B cell (primary cell): Measurements from ENCODE around the gene LRIG1. TPM values are rescaled to one million over a fixed set of nuclear protein-coding genes. Genes with fewer than 3 reads are reported as not detected.

Experiments used
- ATAC-seq: fragments of 200-7000 bp; cut with Tn5 transposase; one replicate; pipeline ENCODE4 v1.10.0; 2021; ENCODE audit warnings: low read depth, mild to moderate bottlenecking, moderate number of reproducible peaks, moderate library complexity
- CTCF ChIA-PET: fragments of 350-600 bp; sonication (Branson Sonifier 250); formaldehyde crosslinking; loops from one replicate; lab custom pipeline; 2021; ENCODE audit warnings: antibody characterized with exemption, inconsistent platforms; lab: Charles Lee
- POLR2A ChIA-PET: fragments of 350-600 bp; sonication (Branson Sonifier 250); formaldehyde crosslinking; loops from one replicate; lab custom pipeline; 2021; ENCODE audit warnings: antibody characterized with exemption; lab: Charles Lee
- DNase-seq: peaks from one replicate; pipeline ENCODE4 v3.0.0; 2013
- H2AFZ ChIP-seq: 2 replicates; pipeline ENCODE4 v1.6.1; 2012; ENCODE audit warnings: mild to moderate bottlenecking, low read depth, low read length; ENCODE audit not compliant: insufficient read depth, poor library complexity, severe bottlenecking
- H3K27ac ChIP-seq, 2 donors: 1 replicate in 1 of 2; 2 replicates in 1 of 2; pipeline ENCODE4 v1.5.1; 2012 to 2013; ENCODE audit warnings: low read length in 2 of 2, mild to moderate bottlenecking in 2 of 2, moderate library complexity in 1 of 2
- H3K27me3 ChIP-seq, 4 experiments: fragments of 200-600 bp in 1 of 4; sonication (generic) in 1 of 4; replicated peaks in 1 of 4; 1 replicate in 2 of 4; 2 replicates in 2 of 4; pipeline versions ENCODE4 v1.6.1 to v1.7.0; 2013 to 2016; ENCODE audit warnings: low read length in 3 of 4, mild to moderate bottlenecking in 2 of 4, mixed read lengths in 1 of 4, moderate library complexity in 1 of 4; ENCODE audit not compliant: insufficient read depth in 4 of 4, control insufficient read depth in 3 of 4; ENCODE audit errors: control extremely low read depth in 1 of 4
- H3K36me3 ChIP-seq, 2 experiments: replicated peaks in 1 of 2; 1 replicate in 1 of 2; 2 replicates in 1 of 2; pipeline versions ENCODE4 v1.6.1 to v1.7.1; 2013; ENCODE audit warnings: low read length in 1 of 2; ENCODE audit not compliant: insufficient read depth in 2 of 2, control insufficient read depth in 1 of 2; ENCODE audit errors: control extremely low read depth in 1 of 2, extremely low read depth in 1 of 2
- H3K4me1 ChIP-seq, 2 donors: fragments of 200-600 bp in 1 of 2; sonication (generic) in 1 of 2; 1 replicate in 1 of 2; 2 replicates in 1 of 2; pipeline versions ENCODE4 v1.5.1 to v1.6.1; 2013 to 2017; ENCODE audit warnings: low read length in 2 of 2; ENCODE audit not compliant: control insufficient read depth in 2 of 2, insufficient read depth in 2 of 2
- H3K4me2 ChIP-seq: replicated peaks from 2 replicates; pipeline ENCODE3; 2012; ENCODE audit warnings: mild to moderate bottlenecking, low read depth, low read length; ENCODE audit not compliant: poor library complexity, severe bottlenecking
- H3K4me3 ChIP-seq, 5 experiments: fragments of 200-600 bp in 1 of 5; sonication (generic) in 1 of 5; 1 replicate in 3 of 5; 2 replicates in 2 of 5; pipeline versions ENCODE4 v1.5.1 to v1.7.0; 2011 to 2016; ENCODE audit warnings: low read length in 4 of 5, mild to moderate bottlenecking in 4 of 5, low read depth in 2 of 5, control low read depth in 1 of 5, moderate library complexity in 1 of 5; ENCODE audit not compliant: insufficient read depth in 1 of 5; ENCODE audit errors: control extremely low read depth in 1 of 5, extremely low read depth in 1 of 5
- H3K79me2 ChIP-seq: fragments of 200-600 bp; sonication (generic); one replicate; pipeline ENCODE4 v1.6.0; 2016; ENCODE audit warnings: low read length; ENCODE audit not compliant: control insufficient read depth, insufficient read depth
- H3K9ac ChIP-seq: fragments of 200-600 bp; sonication (generic); 2 replicates; pipeline ENCODE4 v1.6.1; 2017; ENCODE audit warnings: mild to moderate bottlenecking, low read length, moderate library complexity
- H3K9me3 ChIP-seq, 3 donors: one replicate each; pipeline versions ENCODE4 v1.6.1 to v1.7.1; 2013; ENCODE audit warnings: low read length in 2 of 3; ENCODE audit not compliant: control insufficient read depth in 2 of 3, insufficient read depth in 1 of 3; ENCODE audit errors: control extremely low read depth in 1 of 3
- H4K20me1 ChIP-seq: 2 replicates; pipeline ENCODE4 v1.6.0; 2012; ENCODE audit warnings: mild to moderate bottlenecking, low read length; ENCODE audit not compliant: insufficient read depth, control insufficient read depth, poor library complexity, severe bottlenecking
- H3K27ac Mint-ChIP-seq: one replicate; pipeline ENCODE4 v1.8.0; 2021; ENCODE audit warnings: mixed read lengths
- H3K27me3 Mint-ChIP-seq: one replicate; pipeline ENCODE4 v1.8.0; 2021; ENCODE audit warnings: mixed read lengths
- H3K4me1 Mint-ChIP-seq: one replicate; pipeline ENCODE4 v1.8.0; 2021; ENCODE audit warnings: mixed read lengths
- H3K4me3 Mint-ChIP-seq: one replicate; pipeline ENCODE4 v1.8.0; 2021; ENCODE audit warnings: mixed read lengths
- H3K9me3 Mint-ChIP-seq: one replicate; pipeline ENCODE4 v1.8.0; 2022; ENCODE audit warnings: mixed read lengths; ENCODE audit not compliant: insufficient read depth
- EZH2 ChIP-seq: IDR thresholded peaks from 2 replicates; pipeline ENCODE4 v1.6.1; 2012; ENCODE audit warnings: borderline replicate concordance, low read depth, mild to moderate bottlenecking, moderate library complexity, low read length; ENCODE audit not compliant: insufficient read depth, poor library complexity, severe bottlenecking
- WGBS: methylation state at CpG from one replicate; pipeline ENCODE4 v1.1.5; 2013; ENCODE audit warnings: missing lambda C conversion rate; ENCODE audit not compliant: insufficient coverage; 5-methylcytosine and 5-hydroxymethylcytosine counted together
- intact Hi-C: fragments of 100-400 bp; cut with micrococcal nuclease; formaldehyde crosslinking; loops from one replicate; pipeline ENCODE4 v1.10.0; 2022
- polyA plus RNA-seq: library from polyadenylated mRNA; depleted of rRNA; stranded (reverse); fragments of >200 nt; gene quantifications from 2 replicates; pipeline ENCODE4 v1.2.3, GENCODE V29; 2012
- total RNA-seq, 2 donors: library from RNA; stranded (reverse); fragments of 120-200 nt in 1 of 2; gene quantifications; 1 replicate in 1 of 2; 2 replicates in 1 of 2; pipeline versions ENCODE4 v1.2.3 to v1.2.4, GENCODE V29; 2013 to 2022
- TF ChIP-seq, protein P1 (sequence below): fragments of 200-600 bp; IDR thresholded peaks from one replicate; pipeline ENCODE4 v1.8.0; 2022; ENCODE audit warnings: antibody characterized with exemption, mild to moderate bottlenecking

LRIG1 gene
- total and polyA plus RNA-seq, 2 donors (not counting 1 experiment from before 2014, with no cell fraction given): 9.2 to 12.4 TPM

- Mint-ChIP-seq H3K27ac (no peak overlapping the region), H3K9me3 (no peaks in the 10 kb centered on the region), H3K4me3 (no peak overlapping the region), H3K27me3 (no peaks in the 10 kb centered on the region), H3K4me1 (no peaks in the 10 kb centered on the region)
- Histone ChIP-seq H3K36me3 (no peaks in the 10 kb centered on the region), H2AFZ (no peak overlapping the region), H3K79me2 (no peaks in the 10 kb centered on the region), H3K4me2 (no peak overlapping the region), H3K9me3 (no peaks in the 10 kb centered on the region), H4K20me1 (no peaks in the 10 kb centered on the region), H3K27me3 (no peaks in the 10 kb centered on the region), H3K9ac (no peak overlapping the region), H3K4me3 (no peak overlapping the region), H3K4me1 (no peaks in the 10 kb centered on the region), H3K27ac (no peak overlapping the region)
- ChIA-PET POLR2A (no interaction called here), CTCF (interaction anchor here (0.9 to 7.7 kb wide), 6 partner anchors 11 to 417 kb away, joined by 3 to 87 read pairs (median 12); no protein-coding TSS in a partner anchor)
- intact Hi-C loops: no loop called here
- DNase-seq: no peak
- WGBS: 95% methylated on average over 30 of the region's 32 CpGs
- TF ChIP-seq EZH2: no peak
- TF ChIP-seq, protein P1, sequence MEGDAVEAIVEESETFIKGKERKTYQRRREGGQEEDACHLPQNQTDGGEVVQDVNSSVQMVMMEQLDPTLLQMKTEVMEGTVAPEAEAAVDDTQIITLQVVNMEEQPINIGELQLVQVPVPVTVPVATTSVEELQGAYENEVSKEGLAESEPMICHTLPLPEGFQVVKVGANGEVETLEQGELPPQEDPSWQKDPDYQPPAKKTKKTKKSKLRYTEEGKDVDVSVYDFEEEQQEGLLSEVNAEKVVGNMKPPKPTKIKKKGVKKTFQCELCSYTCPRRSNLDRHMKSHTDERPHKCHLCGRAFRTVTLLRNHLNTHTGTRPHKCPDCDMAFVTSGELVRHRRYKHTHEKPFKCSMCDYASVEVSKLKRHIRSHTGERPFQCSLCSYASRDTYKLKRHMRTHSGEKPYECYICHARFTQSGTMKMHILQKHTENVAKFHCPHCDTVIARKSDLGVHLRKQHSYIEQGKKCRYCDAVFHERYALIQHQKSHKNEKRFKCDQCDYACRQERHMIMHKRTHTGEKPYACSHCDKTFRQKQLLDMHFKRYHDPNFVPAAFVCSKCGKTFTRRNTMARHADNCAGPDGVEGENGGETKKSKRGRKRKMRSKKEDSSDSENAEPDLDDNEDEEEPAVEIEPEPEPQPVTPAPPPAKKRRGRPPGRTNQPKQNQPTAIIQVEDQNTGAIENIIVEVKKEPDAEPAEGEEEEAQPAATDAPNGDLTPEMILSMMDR: no peak
- ATAC-seq: no peak
Measured at GRCh38 chr3:66404903-66405700, 95.7 kb downstream of the LRIG1 start.

DNA sequence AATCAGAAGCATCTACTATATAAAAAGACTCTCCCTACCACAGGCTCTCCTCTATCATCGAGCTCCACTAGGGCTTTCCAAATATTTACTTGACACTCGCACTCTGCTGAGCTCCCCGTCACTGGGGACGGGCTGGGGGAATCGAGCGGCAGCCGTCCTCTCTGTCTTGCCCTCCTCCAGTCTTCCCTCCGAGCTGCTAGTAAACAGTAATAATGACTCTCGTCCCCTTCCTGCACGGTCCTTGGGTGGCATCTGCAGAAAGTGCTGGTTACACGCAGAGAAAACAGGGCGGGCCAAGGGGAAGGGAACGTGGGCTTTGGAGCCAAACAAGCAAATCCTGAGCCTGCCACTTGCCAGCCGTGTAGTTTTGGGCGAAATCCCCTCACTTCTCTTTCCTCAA is 96.6 kb downstream of the LRIG1 start:
- intact Hi-C loops: no loop called here
- ATAC-seq (no peak), DNase-seq (no peak)
- H3K4me1 ChIP-seq: no peaks in the 10 kb centered on the region
- no peak overlapping the region for H3K27ac ChIP-seq
- Mint-ChIP-seq H3K4me1 (no peaks in the 10 kb centered on the region), H3K27me3 (no peaks in the 10 kb centered on the region), H3K27ac (no peak overlapping the region), H3K9me3 (no peaks in the 10 kb centered on the region), H3K4me3 (no peak overlapping the region)
- no peak overlapping the region for H3K4me3 ChIP-seq
- H2AFZ ChIP-seq: no peak overlapping the region
- CTCF ChIA-PET: interaction anchor here (0.9 to 7.7 kb wide), 8 partner anchors 10 to 418 kb away, joined by 3 to 87 read pairs (median 10); no protein-coding TSS in a partner anchor
- H4K20me1 ChIP-seq: no peaks in the 10 kb centered on the region
- no peaks in the 10 kb centered on the region for H3K27me3 ChIP-seq
- no peaks in the 10 kb centered on the region for H3K9me3 ChIP-seq
- TF ChIP-seq, protein P1: no peak
- no peak for TF ChIP-seq EZH2
- H3K79me2 ChIP-seq: no peaks in the 10 kb centered on the region
- POLR2A ChIA-PET: no interaction called here
- H3K36me3 ChIP-seq: no peaks in the 10 kb centered on the region
- WGBS: 88% methylated on average over 15 of the region's 15 CpGs
- H3K4me2 ChIP-seq: no peak overlapping the region
- no peak overlapping the region for H3K9ac ChIP-seq
